Neural cell (in vitro differentiated cells): ENCODE results near the gene SLC51A. TPM values are rescaled to one million over a fixed set of nuclear protein-coding genes. Genes with fewer than 3 reads are reported as not detected.
"Not testable (repeated sequence)": the region's sequence is repeated elsewhere in the genome, so short reads cannot be mapped to it uniquely, and the experiment has no call there.

Source experiments
- H2AFZ ChIP-seq: fragments of 200-600, 300-800 bp; sonication (generic), shearing (Covaris generic); 2 replicates; pipeline ENCODE4 v1.6.0; 2014; ENCODE audit warnings: low read depth, mild to moderate bottlenecking, antibody characterized with exemption, low read length, moderate library complexity
- H3F3A ChIP-seq: fragments of 200-600 bp; shearing (Covaris generic); 2 replicates; pipeline ENCODE4 v1.6.1; 2016; ENCODE audit warnings: mild to moderate bottlenecking, moderate library complexity, mixed read lengths, antibody characterized with exemption, low read length; ENCODE audit not compliant: insufficient read depth, poor library complexity, severe bottlenecking
- H3K27ac ChIP-seq: fragments of 200-600, 300-800 bp; sonication (generic), shearing (Covaris generic); 2 replicates; pipeline ENCODE4 v1.5.1; 2014; ENCODE audit warnings: mild to moderate bottlenecking, low read length, moderate library complexity
- H3K27me3 ChIP-seq: fragments of 300-800, 200-600 bp; sonication (generic), shearing (Covaris generic); 2 replicates; pipeline ENCODE4 v1.6.0; 2014; ENCODE audit warnings: mild to moderate bottlenecking, low read depth, low read length, moderate library complexity; ENCODE audit not compliant: insufficient read depth
- H3K36me3 ChIP-seq: fragments of 300-800, 200-600 bp; sonication (generic), shearing (Covaris generic); 2 replicates; pipeline ENCODE4 v1.5.1; 2014; ENCODE audit warnings: mild to moderate bottlenecking, antibody characterized with exemption, low read length, moderate library complexity; ENCODE audit not compliant: insufficient read depth
- H3K4me2 ChIP-seq: fragments of 300-800, 200-600 bp; sonication (generic), shearing (Covaris generic); 2 replicates; pipeline ENCODE4 v1.6.0; 2014; ENCODE audit warnings: mild to moderate bottlenecking, low read length
- H3K4me3 ChIP-seq: fragments of 300-800, 200-600 bp; sonication (generic), shearing (Covaris generic); 2 replicates; pipeline ENCODE4 v1.5.1; 2014; ENCODE audit warnings: mild to moderate bottlenecking, low read length, moderate library complexity
- H3K79me2 ChIP-seq: fragments of 200-600 bp; shearing (Covaris generic); replicated peaks from 2 replicates; pipeline ENCODE4 v1.6.0; 2014; ENCODE audit warnings: mild to moderate bottlenecking, low read length, moderate library complexity; ENCODE audit not compliant: insufficient read depth
- H3K9ac ChIP-seq: fragments of 300-800, 200-600 bp; sonication (generic), shearing (Covaris generic); 2 replicates; pipeline ENCODE4 v1.6.1; 2016; ENCODE audit warnings: mild to moderate bottlenecking, low read length, mixed read lengths
- H3K9me2 ChIP-seq: fragments of 200-600 bp; shearing (Covaris generic); 2 replicates; pipeline ENCODE4 v1.6.1; 2016; ENCODE audit warnings: mild to moderate bottlenecking, low read length, mixed read lengths; ENCODE audit not compliant: insufficient read depth
- H3K9me3 ChIP-seq: fragments of 200-600, 300-800 bp; sonication (generic), shearing (Covaris generic); 2 replicates; pipeline ENCODE4 v1.6.1; 2016; ENCODE audit warnings: mild to moderate bottlenecking, mixed run types, low read length, moderate library complexity, mixed read lengths
- H4K20me1 ChIP-seq: fragments of 200-600 bp; shearing (Covaris generic); 2 replicates; pipeline ENCODE4 v1.6.1; 2016; ENCODE audit warnings: mild to moderate bottlenecking, mixed run types; ENCODE audit not compliant: insufficient read depth
- EP300 ChIP-seq: fragments of 450-650 bp; conservative IDR thresholded peaks from 2 replicates; pipeline ENCODE4 v1.6.1; 2014; ENCODE audit warnings: antibody characterized with exemption, mild to moderate bottlenecking, moderate library complexity; ENCODE audit not compliant: poor library complexity, severe bottlenecking
- EZH2 ChIP-seq: fragments of 200-600, 300-800 bp; shearing (Covaris generic), sonication (generic); IDR thresholded peaks from 2 replicates; pipeline ENCODE4 v1.6.1; 2014; ENCODE audit warnings: antibody characterized with exemption, low read length, borderline replicate concordance, mild to moderate bottlenecking; ENCODE audit not compliant: insufficient read depth, poor library complexity, severe bottlenecking
- MXI1 ChIP-seq: fragments of 450-650 bp; conservative IDR thresholded peaks from 2 replicates; pipeline ENCODE4 v1.6.1; 2014; ENCODE audit warnings: antibody characterized with exemption, mild to moderate bottlenecking; ENCODE audit not compliant: poor library complexity, severe bottlenecking
- POLR2AphosphoS5 ChIP-seq: IDR thresholded peaks from 2 replicates; pipeline ENCODE4 v1.6.1; 2012
- RAD21 ChIP-seq: fragments of 450-650 bp; conservative IDR thresholded peaks from 2 replicates; pipeline ENCODE4 v1.6.1; 2014; ENCODE audit warnings: antibody characterized with exemption, mild to moderate bottlenecking, moderate library complexity
- SMC3 ChIP-seq: fragments of 450-650 bp; conservative IDR thresholded peaks from 2 replicates; pipeline ENCODE4 v1.6.1; 2014; ENCODE audit warnings: antibody characterized with exemption, mild to moderate bottlenecking, moderate library complexity; ENCODE audit not compliant: poor library complexity
- TAF1 ChIP-seq: IDR thresholded peaks from 2 replicates; pipeline ENCODE4 v1.6.1; 2012; ENCODE audit warnings: low read depth
- polyA plus RNA-seq: library from polyadenylated mRNA; depleted of rRNA; stranded (reverse); fragments of >200 nt; gene quantifications from 2 replicates; pipeline ENCODE4 v1.2.3, GENCODE V29; 2014
- TF ChIP-seq, protein P1 (sequence below): IDR thresholded peaks from 2 replicates; pipeline ENCODE4 v1.6.1; 2012; ENCODE audit warnings: borderline replicate concordance
- TF ChIP-seq, protein P2 (sequence below): fragments of 450-650 bp; IDR thresholded peaks from 2 replicates; pipeline ENCODE4 v1.5.1; 2014; ENCODE audit warnings: antibody characterized with exemption, mild to moderate bottlenecking, moderate library complexity; ENCODE audit not compliant: poor library complexity, severe bottlenecking

The SLC51A gene
- polyA plus RNA-seq, 1 donor from 2014 or later: not detected

GRCh38 chr3:196203846-196204245, 12.5 kb upstream of the SLC51A start:
- H3K79me2 ChIP-seq: no peaks in the 10 kb centered on the region
- H3F3A ChIP-seq: no peaks in the 10 kb centered on the region
- TF ChIP-seq MXI1 (no peak), EP300 (no peak), TAF1 (no peak), POLR2AphosphoS5 (no peak), RAD21 (no peak), EZH2 (no peak), SMC3 (no peak)
- TF ChIP-seq, protein P1, sequence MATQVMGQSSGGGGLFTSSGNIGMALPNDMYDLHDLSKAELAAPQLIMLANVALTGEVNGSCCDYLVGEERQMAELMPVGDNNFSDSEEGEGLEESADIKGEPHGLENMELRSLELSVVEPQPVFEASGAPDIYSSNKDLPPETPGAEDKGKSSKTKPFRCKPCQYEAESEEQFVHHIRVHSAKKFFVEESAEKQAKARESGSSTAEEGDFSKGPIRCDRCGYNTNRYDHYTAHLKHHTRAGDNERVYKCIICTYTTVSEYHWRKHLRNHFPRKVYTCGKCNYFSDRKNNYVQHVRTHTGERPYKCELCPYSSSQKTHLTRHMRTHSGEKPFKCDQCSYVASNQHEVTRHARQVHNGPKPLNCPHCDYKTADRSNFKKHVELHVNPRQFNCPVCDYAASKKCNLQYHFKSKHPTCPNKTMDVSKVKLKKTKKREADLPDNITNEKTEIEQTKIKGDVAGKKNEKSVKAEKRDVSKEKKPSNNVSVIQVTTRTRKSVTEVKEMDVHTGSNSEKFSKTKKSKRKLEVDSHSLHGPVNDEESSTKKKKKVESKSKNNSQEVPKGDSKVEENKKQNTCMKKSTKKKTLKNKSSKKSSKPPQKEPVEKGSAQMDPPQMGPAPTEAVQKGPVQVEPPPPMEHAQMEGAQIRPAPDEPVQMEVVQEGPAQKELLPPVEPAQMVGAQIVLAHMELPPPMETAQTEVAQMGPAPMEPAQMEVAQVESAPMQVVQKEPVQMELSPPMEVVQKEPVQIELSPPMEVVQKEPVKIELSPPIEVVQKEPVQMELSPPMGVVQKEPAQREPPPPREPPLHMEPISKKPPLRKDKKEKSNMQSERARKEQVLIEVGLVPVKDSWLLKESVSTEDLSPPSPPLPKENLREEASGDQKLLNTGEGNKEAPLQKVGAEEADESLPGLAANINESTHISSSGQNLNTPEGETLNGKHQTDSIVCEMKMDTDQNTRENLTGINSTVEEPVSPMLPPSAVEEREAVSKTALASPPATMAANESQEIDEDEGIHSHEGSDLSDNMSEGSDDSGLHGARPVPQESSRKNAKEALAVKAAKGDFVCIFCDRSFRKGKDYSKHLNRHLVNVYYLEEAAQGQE: no peak
- TF ChIP-seq, protein P2, sequence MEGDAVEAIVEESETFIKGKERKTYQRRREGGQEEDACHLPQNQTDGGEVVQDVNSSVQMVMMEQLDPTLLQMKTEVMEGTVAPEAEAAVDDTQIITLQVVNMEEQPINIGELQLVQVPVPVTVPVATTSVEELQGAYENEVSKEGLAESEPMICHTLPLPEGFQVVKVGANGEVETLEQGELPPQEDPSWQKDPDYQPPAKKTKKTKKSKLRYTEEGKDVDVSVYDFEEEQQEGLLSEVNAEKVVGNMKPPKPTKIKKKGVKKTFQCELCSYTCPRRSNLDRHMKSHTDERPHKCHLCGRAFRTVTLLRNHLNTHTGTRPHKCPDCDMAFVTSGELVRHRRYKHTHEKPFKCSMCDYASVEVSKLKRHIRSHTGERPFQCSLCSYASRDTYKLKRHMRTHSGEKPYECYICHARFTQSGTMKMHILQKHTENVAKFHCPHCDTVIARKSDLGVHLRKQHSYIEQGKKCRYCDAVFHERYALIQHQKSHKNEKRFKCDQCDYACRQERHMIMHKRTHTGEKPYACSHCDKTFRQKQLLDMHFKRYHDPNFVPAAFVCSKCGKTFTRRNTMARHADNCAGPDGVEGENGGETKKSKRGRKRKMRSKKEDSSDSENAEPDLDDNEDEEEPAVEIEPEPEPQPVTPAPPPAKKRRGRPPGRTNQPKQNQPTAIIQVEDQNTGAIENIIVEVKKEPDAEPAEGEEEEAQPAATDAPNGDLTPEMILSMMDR: no peak
- H3K9ac ChIP-seq: no peak overlapping the region
- no peak overlapping the region for H2AFZ ChIP-seq
- no peaks in the 10 kb centered on the region for H3K36me3 ChIP-seq
- H3K27me3 ChIP-seq: no peaks in the 10 kb centered on the region
- H3K4me2 ChIP-seq: no peak overlapping the region
- H3K27ac ChIP-seq: no peak overlapping the region
- no peaks in the 10 kb centered on the region for H3K9me3 ChIP-seq
- no peaks in the 10 kb centered on the region for H4K20me1 ChIP-seq
- no peaks in the 10 kb centered on the region for H3K9me2 ChIP-seq
- H3K4me3 ChIP-seq: no peak overlapping the region

DNA sequence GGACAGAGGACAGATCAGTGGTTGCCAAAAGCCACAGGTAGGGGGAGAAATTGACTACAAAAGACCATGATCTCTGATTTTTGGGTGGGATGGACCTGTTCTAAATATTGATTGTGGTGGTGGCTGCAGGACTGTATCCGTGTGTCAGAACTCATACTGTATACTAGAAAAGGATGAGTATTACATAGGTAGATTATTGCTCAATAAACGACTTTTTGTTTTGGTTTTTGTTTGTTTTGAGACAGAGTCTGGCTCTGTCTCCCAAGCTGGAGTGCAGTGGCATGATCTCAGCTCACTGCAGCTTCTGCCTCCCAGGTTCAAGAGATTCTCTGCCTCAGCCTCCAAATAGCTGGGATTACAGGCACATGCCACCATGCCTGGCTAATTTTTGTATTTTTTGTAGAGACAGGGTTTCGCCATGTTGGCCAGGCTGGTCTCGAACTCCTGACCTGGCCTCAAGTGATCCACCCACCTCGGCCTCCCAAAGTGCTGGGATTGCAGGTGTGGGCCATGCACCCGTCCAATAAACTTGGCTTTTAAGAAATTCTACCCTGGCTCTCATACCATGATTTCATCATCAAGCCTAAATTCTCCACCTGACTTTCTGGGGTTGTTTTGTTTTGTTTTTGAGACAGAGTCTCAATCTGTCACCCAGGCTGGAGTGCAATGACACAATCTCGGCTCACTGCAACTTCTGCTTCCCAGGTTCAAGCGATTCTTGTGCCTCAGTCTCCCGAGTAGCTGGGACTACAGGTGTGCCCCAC, 10.7 kb upstream of the SLC51A start:
- not testable (repeated sequence) for H3K9me3 ChIP-seq, H3K4me3 ChIP-seq, H3K79me2 ChIP-seq, H3K4me2 ChIP-seq, H3K27ac ChIP-seq, H2AFZ ChIP-seq, H3F3A ChIP-seq, H3K9ac ChIP-seq, H3K27me3 ChIP-seq, H3K36me3 ChIP-seq, H3K9me2 ChIP-seq, H4K20me1 ChIP-seq
